Loucy (cell line): Measurements from ENCODE around the gene CPVL.

Experiments
- EZH2phosphoT487 ChIP-seq: fragments of 200-600 bp; IDR thresholded peaks from 2 replicates; pipeline ENCODE4 v1.6.1; 2018; ENCODE audit warnings: antibody characterized with exemption, mild to moderate bottlenecking, moderate library complexity, borderline replicate concordance
- TF ChIP-seq, protein P1 (sequence below): fragments of 200-600 bp; sonication (generic); conservative IDR thresholded peaks from 2 replicates; pipeline ENCODE4 v1.5.1; 2014; ENCODE audit warnings: mild to moderate bottlenecking, antibody characterized with exemption, low read length

DNA sequence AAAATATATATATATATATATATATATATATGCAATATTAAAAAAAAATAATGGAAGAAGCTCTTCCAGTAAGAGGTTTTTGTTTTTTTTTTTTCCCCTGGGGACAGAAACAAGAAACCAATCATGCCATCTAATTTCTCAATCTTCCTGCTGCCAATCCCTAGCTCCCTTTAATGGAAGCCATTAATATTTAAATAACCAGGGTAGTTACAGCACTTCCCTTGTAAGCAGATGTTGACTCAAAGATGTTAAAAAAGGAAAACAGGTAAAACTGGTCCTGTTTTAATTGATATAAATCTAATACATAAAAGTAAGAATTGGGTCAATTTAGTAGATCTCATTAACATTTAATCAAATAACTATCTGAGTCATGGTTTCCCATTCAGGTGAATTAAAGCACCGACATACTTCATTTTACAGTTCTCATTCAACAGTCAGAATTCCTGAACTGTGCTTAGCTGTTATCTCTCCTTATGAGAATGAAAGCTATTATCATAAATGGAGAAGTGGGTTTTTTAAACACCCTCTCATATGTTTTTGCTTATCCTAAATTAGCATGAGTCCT is 22.6 kb downstream of the CPVL start:
- TF ChIP-seq, protein P1, sequence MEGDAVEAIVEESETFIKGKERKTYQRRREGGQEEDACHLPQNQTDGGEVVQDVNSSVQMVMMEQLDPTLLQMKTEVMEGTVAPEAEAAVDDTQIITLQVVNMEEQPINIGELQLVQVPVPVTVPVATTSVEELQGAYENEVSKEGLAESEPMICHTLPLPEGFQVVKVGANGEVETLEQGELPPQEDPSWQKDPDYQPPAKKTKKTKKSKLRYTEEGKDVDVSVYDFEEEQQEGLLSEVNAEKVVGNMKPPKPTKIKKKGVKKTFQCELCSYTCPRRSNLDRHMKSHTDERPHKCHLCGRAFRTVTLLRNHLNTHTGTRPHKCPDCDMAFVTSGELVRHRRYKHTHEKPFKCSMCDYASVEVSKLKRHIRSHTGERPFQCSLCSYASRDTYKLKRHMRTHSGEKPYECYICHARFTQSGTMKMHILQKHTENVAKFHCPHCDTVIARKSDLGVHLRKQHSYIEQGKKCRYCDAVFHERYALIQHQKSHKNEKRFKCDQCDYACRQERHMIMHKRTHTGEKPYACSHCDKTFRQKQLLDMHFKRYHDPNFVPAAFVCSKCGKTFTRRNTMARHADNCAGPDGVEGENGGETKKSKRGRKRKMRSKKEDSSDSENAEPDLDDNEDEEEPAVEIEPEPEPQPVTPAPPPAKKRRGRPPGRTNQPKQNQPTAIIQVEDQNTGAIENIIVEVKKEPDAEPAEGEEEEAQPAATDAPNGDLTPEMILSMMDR, result no peak
- TF ChIP-seq EZH2phosphoT487, result no peak
